Peyer's patch (tissue), 4 donors: ENCODE data around the gene SLC8A2.
"Not testable (repeated sequence)": the region's sequence is repeated elsewhere in the genome, so short reads cannot be mapped to it uniquely, and the experiment has no call there.

ENCODE experiments used
- POLR2A ChIP-seq, 2 donors: fragments of 450-650 bp; IDR thresholded peaks; one replicate each; pipeline ENCODE4 v1.5.1; 2017; ENCODE audit warnings: antibody characterized with exemption in 2 of 2, mild to moderate bottlenecking in 2 of 2, moderate library complexity in 2 of 2
- TF ChIP-seq, protein P1 (sequence below), 6 experiments: fragments of 450-650 bp in 4 of 6; fragments of 200-600 bp in 2 of 6; sonication (generic) in 1 of 6; IDR thresholded peaks; one replicate each; pipeline ENCODE4 v1.5.1; 2017 to 2019; ENCODE audit warnings: antibody characterized with exemption in 6 of 6, mild to moderate bottlenecking in 3 of 6, moderate library complexity in 1 of 6

GRCh38 chr19:47411696-47412095 is 60.0 kb downstream of the SLC8A2 start:
- TF ChIP-seq POLR2A (IDR thresholded peaks at IDR 0.05): not testable (repeated sequence)
- TF ChIP-seq, protein P1, sequence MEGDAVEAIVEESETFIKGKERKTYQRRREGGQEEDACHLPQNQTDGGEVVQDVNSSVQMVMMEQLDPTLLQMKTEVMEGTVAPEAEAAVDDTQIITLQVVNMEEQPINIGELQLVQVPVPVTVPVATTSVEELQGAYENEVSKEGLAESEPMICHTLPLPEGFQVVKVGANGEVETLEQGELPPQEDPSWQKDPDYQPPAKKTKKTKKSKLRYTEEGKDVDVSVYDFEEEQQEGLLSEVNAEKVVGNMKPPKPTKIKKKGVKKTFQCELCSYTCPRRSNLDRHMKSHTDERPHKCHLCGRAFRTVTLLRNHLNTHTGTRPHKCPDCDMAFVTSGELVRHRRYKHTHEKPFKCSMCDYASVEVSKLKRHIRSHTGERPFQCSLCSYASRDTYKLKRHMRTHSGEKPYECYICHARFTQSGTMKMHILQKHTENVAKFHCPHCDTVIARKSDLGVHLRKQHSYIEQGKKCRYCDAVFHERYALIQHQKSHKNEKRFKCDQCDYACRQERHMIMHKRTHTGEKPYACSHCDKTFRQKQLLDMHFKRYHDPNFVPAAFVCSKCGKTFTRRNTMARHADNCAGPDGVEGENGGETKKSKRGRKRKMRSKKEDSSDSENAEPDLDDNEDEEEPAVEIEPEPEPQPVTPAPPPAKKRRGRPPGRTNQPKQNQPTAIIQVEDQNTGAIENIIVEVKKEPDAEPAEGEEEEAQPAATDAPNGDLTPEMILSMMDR (IDR thresholded peaks at IDR 0.05): not testable (repeated sequence)
